Ishikawa (cell line): ENCODE results near the gene NEBL.

Source experiments
- CEBPB ChIP-seq: IDR thresholded peaks from 2 replicates; pipeline ENCODE4 v1.6.1; 2012
- CREB1 ChIP-seq: IDR thresholded peaks from 2 replicates; pipeline ENCODE4 v1.6.1; 2012; ENCODE audit warnings: low read depth
- EGR1 ChIP-seq: IDR thresholded peaks from 2 replicates; pipeline ENCODE4 v1.6.1; 2012
- EP300 ChIP-seq: IDR thresholded peaks from 2 replicates; pipeline ENCODE4 v1.6.1; 2012; ENCODE audit warnings: borderline replicate concordance
- FOXM1 ChIP-seq: IDR thresholded peaks from 2 replicates; pipeline ENCODE4 v1.6.1; 2012; ENCODE audit warnings: low read depth, borderline replicate concordance
- NFIC ChIP-seq: IDR thresholded peaks from 2 replicates; pipeline ENCODE4 v1.6.1; 2012
- RAD21 ChIP-seq: IDR thresholded peaks from 2 replicates; pipeline ENCODE4 v1.6.1; 2012; ENCODE audit warnings: low read depth
- TAF1 ChIP-seq: IDR thresholded peaks from 2 replicates; pipeline ENCODE4 v1.6.1; 2012; ENCODE audit warnings: low read depth, mild to moderate bottlenecking
- TCF12 ChIP-seq: IDR thresholded peaks from 2 replicates; pipeline ENCODE4 v1.6.1; 2012; ENCODE audit warnings: low read depth
- TEAD4 ChIP-seq: IDR thresholded peaks from 2 replicates; pipeline ENCODE4 v1.6.1; 2012
- YY1 ChIP-seq: IDR thresholded peaks from 2 replicates; pipeline ENCODE4 v1.6.1; 2012; ENCODE audit warnings: low read depth
- ZBTB7A ChIP-seq: IDR thresholded peaks from 2 replicates; pipeline ENCODE4 v1.6.1; 2012; ENCODE audit warnings: low read depth
- TF ChIP-seq, protein P1 (sequence below): IDR thresholded peaks from 2 replicates; pipeline ENCODE4 v1.6.1; 2012
- TF ChIP-seq, protein P2 (sequence below): IDR thresholded peaks from 2 replicates; pipeline ENCODE4 v1.6.1; 2012
- TF ChIP-seq, protein P3 (sequence below): IDR thresholded peaks from 2 replicates; pipeline ENCODE4 v1.6.1; 2012; ENCODE audit warnings: low read depth, mild to moderate bottlenecking

Gene NEBL

DNA sequence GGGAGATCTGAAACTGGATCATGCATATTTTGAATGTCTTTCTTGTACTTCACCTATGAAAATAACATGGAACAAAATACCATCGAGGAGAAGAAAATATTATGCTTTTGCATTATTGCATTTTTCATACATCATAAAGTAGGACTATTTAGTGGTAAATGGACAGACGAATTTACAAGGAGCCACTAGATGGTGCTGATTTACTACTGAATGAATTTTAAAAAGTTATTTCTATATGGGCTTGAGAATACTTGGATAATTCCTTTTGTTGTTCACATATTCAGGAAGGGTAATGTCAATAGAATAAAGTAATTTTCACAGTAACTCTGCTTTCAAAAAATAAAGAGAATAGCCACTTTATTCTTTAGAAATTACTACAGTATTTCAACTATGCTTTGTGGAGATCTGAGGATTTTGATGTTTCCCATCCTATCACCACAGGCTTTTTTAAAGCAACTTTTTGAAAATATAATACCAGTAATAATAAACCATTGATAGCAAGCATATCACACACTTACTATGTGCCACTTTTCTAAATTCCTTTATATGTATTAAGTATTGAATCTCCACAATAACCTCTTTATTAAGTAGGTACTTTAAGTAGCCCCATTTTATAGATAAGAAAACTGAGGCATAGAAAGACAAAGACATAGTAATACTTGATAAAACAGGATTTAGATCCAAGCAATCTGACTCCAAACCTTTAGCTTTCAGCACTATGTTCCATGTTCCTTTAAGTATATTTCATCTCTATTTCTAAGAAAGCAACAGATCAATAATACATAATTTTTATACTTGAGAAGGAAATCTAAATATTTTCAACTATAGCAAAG lies 38.6 kb downstream of the NEBL start:
- TF ChIP-seq, protein P1, sequence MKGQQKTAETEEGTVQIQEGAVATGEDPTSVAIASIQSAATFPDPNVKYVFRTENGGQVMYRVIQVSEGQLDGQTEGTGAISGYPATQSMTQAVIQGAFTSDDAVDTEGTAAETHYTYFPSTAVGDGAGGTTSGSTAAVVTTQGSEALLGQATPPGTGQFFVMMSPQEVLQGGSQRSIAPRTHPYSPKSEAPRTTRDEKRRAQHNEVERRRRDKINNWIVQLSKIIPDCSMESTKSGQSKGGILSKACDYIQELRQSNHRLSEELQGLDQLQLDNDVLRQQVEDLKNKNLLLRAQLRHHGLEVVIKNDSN: no peak
- TF ChIP-seq RAD21: peak; percentile 75

DNA sequence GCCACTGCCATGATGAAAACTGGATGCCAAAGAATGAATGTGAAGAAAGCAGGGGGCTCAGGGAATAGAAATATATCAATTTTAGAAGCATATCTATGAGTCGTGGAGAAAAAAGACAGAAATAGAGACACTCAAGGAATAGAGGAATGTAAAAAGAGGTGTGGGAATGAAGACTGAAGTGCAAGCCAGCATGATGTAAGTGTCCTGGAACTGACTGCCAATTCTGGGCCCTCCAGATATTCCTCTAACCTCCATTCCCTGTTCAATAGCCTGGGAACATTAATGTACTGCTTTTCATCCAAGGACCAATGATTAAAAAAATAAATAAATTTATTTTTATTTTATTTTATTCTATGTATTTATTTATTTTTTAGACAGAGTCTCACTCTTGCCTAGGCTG lies 40.6 kb downstream of the NEBL start:
- TF ChIP-seq TEAD4 (no peak), YY1 (no peak), CREB1 (no peak), EGR1 (no peak), RAD21 (no peak), TAF1 (no peak), ZBTB7A (no peak)
- TF ChIP-seq, protein P2, sequence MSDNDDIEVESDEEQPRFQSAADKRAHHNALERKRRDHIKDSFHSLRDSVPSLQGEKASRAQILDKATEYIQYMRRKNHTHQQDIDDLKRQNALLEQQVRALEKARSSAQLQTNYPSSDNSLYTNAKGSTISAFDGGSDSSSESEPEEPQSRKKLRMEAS: no peak
- TF ChIP-seq, protein P3, sequence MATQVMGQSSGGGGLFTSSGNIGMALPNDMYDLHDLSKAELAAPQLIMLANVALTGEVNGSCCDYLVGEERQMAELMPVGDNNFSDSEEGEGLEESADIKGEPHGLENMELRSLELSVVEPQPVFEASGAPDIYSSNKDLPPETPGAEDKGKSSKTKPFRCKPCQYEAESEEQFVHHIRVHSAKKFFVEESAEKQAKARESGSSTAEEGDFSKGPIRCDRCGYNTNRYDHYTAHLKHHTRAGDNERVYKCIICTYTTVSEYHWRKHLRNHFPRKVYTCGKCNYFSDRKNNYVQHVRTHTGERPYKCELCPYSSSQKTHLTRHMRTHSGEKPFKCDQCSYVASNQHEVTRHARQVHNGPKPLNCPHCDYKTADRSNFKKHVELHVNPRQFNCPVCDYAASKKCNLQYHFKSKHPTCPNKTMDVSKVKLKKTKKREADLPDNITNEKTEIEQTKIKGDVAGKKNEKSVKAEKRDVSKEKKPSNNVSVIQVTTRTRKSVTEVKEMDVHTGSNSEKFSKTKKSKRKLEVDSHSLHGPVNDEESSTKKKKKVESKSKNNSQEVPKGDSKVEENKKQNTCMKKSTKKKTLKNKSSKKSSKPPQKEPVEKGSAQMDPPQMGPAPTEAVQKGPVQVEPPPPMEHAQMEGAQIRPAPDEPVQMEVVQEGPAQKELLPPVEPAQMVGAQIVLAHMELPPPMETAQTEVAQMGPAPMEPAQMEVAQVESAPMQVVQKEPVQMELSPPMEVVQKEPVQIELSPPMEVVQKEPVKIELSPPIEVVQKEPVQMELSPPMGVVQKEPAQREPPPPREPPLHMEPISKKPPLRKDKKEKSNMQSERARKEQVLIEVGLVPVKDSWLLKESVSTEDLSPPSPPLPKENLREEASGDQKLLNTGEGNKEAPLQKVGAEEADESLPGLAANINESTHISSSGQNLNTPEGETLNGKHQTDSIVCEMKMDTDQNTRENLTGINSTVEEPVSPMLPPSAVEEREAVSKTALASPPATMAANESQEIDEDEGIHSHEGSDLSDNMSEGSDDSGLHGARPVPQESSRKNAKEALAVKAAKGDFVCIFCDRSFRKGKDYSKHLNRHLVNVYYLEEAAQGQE: no peak
- TF ChIP-seq, protein P1: no peak

DNA sequence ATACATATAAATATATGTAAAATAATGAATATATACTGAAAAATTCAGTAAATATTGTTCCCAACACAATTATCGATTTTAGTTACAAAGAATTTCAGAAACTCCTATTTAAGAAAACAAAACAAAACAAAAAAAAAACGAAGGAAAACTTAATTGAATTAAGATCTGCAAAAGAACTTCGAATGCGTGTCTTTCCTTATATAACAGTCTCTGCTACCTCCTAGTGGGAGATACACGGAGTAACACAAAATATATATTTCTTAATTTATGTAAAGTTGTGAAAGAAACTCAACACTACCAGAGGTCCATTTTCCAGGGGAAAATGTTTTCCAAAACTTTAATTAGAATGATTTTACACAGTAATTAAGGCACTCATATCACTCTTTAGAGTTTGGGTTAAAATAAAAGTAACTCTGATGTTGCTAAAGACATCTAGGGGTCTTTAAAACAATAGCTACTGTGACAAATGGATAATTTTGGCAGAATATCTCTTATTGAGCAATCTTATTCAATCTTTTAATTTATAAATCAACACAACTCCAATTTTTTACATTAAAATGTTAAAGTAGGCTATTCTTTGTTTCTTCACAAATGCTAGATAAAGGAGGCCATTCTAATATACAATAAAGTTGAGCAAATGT lies 41.6 kb downstream of the NEBL start:
- TF ChIP-seq EGR1 (no peak), RAD21 (peak; percentile 45)

DNA sequence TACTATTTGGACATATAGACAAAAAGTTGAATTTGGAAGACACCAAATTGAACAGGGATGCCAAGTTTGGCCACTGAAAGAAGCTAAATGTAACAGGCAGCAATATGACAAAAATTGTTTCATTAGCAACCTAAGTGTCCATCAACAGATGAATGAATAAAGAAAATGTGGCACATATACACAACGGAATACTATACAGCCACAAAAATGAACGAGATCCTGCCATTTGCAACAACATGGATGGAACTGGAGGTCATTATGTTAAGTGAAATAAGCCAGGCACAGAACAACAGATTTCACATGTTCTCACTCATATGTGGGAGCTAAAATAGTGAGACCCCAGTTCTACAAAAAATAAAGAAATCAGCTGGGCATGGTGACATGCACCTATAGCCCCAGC lies 43.8 kb downstream of the NEBL start:
- TF ChIP-seq TAF1 (no peak), FOXM1 (no peak), EP300 (no peak), ZBTB7A (no peak), TCF12 (no peak), NFIC (no peak), EGR1 (no peak), CEBPB (no peak)
- TF ChIP-seq, protein P1: no peak
- TF ChIP-seq, protein P3: no peak

DNA sequence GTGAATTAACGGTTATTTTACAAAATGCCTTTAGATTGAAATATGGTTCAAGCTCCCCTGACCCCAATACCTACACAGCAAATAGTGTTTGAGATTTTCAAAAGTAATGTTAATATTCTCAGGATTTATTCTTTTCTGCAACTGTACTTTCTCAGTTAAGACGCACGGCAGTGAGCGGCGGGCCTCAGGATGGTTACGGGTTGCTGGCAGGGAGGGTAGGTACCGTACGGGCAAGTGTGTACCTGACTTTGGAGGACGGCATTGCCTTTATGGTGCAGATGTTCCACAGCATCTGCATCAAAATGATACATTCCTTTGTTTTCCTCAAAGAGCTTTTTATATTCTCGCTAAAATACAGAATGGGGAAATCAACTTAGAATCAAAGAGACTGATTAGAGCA lies 44.8 kb downstream of the NEBL start:
- TF ChIP-seq NFIC: no peak
- TF ChIP-seq TCF12: no peak
- TF ChIP-seq ZBTB7A: no peak
- TF ChIP-seq, protein P2: no peak
- TF ChIP-seq EGR1: no peak
- TF ChIP-seq FOXM1: no peak

DNA sequence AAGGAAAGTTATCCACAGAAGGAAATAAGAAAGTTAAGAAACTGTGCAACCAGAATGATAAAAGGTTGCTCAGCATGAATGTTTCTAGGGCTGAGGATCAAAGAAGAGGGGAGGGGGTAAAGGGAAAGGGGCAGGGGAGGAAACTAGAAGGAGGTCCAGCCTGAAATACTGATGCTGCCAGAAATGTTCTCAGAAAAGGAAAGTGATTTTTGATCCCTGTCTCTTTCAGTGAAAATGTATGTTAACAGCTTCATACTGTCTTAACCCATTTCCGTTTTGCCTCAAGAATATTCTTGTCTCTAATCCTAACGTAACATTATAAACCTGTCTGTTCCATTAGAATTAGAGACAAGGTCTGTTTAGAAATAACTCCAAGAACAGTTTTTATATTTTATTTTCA lies 49.6 kb downstream of the NEBL start:
- TF ChIP-seq TCF12 (no peak), TAF1 (no peak), YY1 (no peak), EP300 (no peak)
